ENCODE data around the gene DGKG.

DNA sequence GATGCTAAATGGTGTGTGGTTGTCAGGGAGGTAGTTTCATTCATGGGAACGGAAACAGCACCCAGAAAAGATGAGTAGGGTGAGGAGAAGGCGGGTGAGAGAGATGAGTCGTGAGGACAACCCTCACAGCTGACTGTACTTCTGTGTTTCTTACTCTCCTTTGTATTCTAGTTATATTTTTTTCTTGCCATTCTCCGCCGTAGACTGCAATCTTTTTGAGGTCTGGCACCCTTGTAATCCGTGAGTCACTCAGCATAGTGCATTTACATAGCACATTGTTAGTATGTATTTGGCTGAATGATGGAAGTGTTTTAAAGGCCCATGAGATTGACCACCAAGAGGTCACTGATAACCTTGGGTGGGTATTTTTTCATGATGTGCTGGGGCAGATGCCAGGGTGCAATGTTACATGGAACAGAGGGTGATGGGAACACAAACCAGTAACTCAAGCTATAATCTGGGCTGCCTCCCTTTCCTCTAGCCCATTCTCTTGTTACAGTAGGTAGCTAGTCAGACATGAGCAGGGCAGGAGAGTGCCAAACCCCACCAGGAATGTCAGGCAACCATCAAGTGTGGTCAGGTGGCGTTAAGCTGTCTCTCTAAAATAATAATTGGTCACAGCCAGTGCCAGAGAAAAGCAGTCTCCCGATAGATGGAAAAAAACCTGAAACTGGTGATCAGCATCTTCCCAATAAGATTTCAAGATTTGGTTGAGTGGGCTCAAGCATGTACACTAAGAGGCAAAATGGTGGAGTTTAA is 18.8 kb upstream of the DGKG start:
- TF ChIP-seq EZH2 (IDR thresholded peaks at IDR 0.05), result no peak
- no peak for TF ChIP-seq POLR2AphosphoS5 (IDR thresholded peaks at IDR 0.05; ENCODE audit: borderline replicate concordance, low read depth, low read length)
- TF ChIP-seq FOXP2 (optimal IDR thresholded peaks at IDR 0.05; ENCODE audit: control extremely low read depth, extremely low read length, insufficient read depth), result no peak

Measured in SK-N-MC (cell line).